ACC112 (cell line): ENCODE results near the gene PLXND1.

ENCODE experiments used
- H2AFZ ChIP-seq: fragments of 200-600 bp; sonication (generic); one replicate; pipeline ENCODE4 v1.6.0; 2017; ENCODE audit warnings: antibody characterized with exemption, low read length; ENCODE audit not compliant: unreplicated experiment
- H3K27ac ChIP-seq: fragments of 200-600 bp; sonication (generic); 2 replicates; pipeline ENCODE4 v1.5.1; 2014; ENCODE audit warnings: low read depth, mild to moderate bottlenecking, antibody characterized with exemption, low read length, moderate library complexity
- H3K27me3 ChIP-seq: fragments of 200-600 bp; sonication (generic); 2 replicates; pipeline ENCODE4 v1.6.1; 2014; ENCODE audit warnings: mild to moderate bottlenecking, antibody characterized with exemption, low read length, moderate library complexity, mixed read lengths; ENCODE audit not compliant: insufficient read depth
- H3K36me3 ChIP-seq: fragments of 200-600 bp; sonication (generic); 2 replicates; pipeline ENCODE4 v1.6.1; 2016; ENCODE audit warnings: mild to moderate bottlenecking, antibody characterized with exemption, low read length, moderate library complexity, mixed read lengths; ENCODE audit not compliant: insufficient read depth
- H3K4me1 ChIP-seq: fragments of 200-600 bp; sonication (generic); one replicate; pipeline ENCODE4 v1.6.1; 2016; ENCODE audit warnings: low read length, mixed read lengths; ENCODE audit not compliant: insufficient read depth, unreplicated experiment, control insufficient read depth
- H3K4me3 ChIP-seq: fragments of 200-600 bp; sonication (generic); 2 replicates; pipeline ENCODE4 v1.5.1; 2014; ENCODE audit warnings: mild to moderate bottlenecking, low read depth, low read length
- H3K79me2 ChIP-seq: fragments of 200-600 bp; sonication (generic); one replicate; pipeline ENCODE4 v1.6.0; 2016; ENCODE audit warnings: low read length; ENCODE audit not compliant: control insufficient read depth, unreplicated experiment, insufficient read depth

PLXND1 gene, protein sequence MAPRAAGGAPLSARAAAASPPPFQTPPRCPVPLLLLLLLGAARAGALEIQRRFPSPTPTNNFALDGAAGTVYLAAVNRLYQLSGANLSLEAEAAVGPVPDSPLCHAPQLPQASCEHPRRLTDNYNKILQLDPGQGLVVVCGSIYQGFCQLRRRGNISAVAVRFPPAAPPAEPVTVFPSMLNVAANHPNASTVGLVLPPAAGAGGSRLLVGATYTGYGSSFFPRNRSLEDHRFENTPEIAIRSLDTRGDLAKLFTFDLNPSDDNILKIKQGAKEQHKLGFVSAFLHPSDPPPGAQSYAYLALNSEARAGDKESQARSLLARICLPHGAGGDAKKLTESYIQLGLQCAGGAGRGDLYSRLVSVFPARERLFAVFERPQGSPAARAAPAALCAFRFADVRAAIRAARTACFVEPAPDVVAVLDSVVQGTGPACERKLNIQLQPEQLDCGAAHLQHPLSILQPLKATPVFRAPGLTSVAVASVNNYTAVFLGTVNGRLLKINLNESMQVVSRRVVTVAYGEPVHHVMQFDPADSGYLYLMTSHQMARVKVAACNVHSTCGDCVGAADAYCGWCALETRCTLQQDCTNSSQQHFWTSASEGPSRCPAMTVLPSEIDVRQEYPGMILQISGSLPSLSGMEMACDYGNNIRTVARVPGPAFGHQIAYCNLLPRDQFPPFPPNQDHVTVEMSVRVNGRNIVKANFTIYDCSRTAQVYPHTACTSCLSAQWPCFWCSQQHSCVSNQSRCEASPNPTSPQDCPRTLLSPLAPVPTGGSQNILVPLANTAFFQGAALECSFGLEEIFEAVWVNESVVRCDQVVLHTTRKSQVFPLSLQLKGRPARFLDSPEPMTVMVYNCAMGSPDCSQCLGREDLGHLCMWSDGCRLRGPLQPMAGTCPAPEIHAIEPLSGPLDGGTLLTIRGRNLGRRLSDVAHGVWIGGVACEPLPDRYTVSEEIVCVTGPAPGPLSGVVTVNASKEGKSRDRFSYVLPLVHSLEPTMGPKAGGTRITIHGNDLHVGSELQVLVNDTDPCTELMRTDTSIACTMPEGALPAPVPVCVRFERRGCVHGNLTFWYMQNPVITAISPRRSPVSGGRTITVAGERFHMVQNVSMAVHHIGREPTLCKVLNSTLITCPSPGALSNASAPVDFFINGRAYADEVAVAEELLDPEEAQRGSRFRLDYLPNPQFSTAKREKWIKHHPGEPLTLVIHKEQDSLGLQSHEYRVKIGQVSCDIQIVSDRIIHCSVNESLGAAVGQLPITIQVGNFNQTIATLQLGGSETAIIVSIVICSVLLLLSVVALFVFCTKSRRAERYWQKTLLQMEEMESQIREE (N-terminal part only)

DNA sequence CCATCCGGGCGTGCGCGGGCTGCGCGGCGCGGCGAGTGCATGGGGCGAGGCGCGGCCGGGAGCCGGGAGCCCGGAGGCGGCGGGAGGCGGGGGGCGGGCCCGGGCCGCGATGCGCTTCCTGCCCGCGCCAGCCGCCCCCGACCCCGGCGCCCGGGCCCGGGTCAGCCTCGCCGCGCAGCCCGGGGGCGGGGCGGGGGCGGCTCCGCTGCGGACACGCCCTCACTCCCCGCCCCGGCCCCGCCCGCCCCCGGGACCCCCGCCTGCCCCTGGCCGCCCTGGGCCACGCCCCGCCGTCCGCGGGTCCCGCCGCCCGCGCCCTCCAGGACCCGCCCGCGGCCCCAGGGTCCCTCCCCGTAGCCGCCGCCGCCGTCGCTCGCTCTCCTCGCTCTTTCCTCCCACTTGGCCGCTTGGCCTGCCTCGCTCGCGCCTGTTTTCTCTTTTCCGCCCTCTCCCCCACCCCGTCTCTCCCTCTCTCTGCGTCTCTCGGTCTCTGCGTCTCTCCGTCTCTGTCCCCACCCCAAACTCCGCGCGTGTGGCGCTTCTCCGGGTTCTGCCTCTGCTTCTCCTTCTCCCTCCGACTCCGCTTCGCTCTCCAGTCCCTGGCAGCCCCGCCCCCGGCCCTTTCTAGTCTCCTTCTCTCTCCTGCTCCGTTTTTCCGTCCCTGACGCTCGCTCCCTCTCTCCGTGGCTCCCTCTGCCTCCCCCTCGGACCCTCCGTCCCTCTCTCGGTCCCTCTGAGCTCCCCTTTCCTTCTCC lies at the start of gene PLXND1:
Gene PLXND1, minus strand, starts transcription at position 41 of the 755 bp plus-strand sequence. Its CDS starts 37 bp downstream, at position 4.
- H3K4me3 ChIP-seq = peak within 1 kb of the TSS; percentile 92
- H3K27ac ChIP-seq = peak within 1 kb of the TSS; percentile 68
- peaks cover 44% of the 10 kb centered on the region for H3K79me2 ChIP-seq
- peak within 1 kb of the TSS; percentile 24 for H2AFZ ChIP-seq
- no peaks in the 10 kb centered on the region for H3K27me3 ChIP-seq
- no peaks in the 10 kb centered on the region for H3K36me3 ChIP-seq
- H3K4me1 ChIP-seq = peaks cover 58% of the 10 kb centered on the region

DNA sequence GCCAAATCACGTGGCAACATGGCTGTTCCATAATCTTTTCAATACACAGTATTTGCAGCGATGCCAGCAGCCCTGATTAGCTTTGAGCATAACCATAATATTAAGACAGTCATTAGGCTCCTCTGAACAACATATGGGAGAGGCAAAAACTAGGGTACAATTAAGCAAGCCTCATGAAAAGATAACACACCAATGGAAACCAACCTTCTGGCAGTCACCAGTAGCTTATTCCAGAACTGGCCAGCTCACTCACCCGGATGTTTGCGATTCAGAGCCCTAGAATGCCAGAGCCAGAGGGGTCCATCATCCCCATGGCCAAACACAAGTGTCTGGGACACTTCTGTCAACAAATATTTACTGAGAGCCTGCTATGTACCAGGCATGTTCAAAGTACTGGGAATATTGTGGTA lies 48.8 kb upstream of the PLXND1 start:
- H3K27ac ChIP-seq = no peak overlapping the region
- H2AFZ ChIP-seq = no peak overlapping the region
- no peaks in the 10 kb centered on the region for H3K27me3 ChIP-seq
- H3K79me2 ChIP-seq = no peaks in the 10 kb centered on the region
- peaks cover 66% of the 10 kb centered on the region for H3K4me1 ChIP-seq
- H3K4me3 ChIP-seq = no peak overlapping the region
- H3K36me3 ChIP-seq = no peaks in the 10 kb centered on the region

DNA sequence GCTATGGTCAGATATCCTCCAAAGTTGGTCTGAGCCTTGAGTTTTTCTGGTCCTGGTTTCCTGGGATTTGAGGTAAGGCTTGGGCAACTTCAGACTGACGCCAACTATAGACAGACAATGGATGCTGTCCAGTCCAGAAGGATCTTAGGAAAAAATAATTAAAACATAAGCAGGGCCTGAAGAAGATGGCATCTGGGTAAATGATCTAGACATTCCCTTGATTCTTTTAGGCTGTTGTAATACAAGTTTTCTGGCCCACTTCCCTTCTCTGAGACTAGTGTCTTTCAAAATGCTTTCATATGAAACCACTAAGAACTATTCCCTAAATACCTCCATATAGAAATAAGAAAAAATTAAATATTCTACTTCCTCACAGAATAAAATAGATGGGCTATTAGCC lies 47.7 kb upstream of the PLXND1 start:
- no peaks in the 10 kb centered on the region for H3K79me2 ChIP-seq
- H3K27ac ChIP-seq = no peak overlapping the region
- peaks cover 74% of the 10 kb centered on the region for H3K4me1 ChIP-seq

DNA sequence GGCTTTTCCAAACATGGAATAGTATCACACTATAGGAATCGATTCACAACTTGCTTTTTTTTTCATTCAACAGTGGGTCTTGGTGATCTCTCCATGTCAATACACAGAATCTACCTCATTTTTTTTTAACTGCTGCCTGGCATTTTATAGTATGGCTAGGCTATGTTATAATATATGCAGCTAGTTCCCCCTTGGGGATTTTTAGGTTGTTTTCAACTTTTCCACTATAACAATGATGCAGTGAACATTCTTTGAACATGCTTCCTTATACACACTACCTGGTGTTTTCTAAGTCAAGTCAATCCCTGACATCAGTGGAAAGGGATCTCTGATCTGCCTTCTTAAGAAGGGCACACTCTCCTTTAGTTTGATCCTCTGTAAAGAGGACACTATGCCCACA lies 46.5 kb upstream of the PLXND1 start:
- H3K4me1 ChIP-seq = peaks cover 65% of the 10 kb centered on the region
- no peaks in the 10 kb centered on the region for H3K27me3 ChIP-seq
- H3K27ac ChIP-seq = no peak overlapping the region
- H3K79me2 ChIP-seq = no peaks in the 10 kb centered on the region
- no peak overlapping the region for H2AFZ ChIP-seq
- H3K36me3 ChIP-seq = no peaks in the 10 kb centered on the region
- H3K4me3 ChIP-seq = no peak overlapping the region

More for the DNA sequence above, 47.7 kb upstream of the PLXND1 start:
- H3K36me3 ChIP-seq = no peaks in the 10 kb centered on the region
- H3K27me3 ChIP-seq = no peaks in the 10 kb centered on the region
- H3K4me3 ChIP-seq = no peak overlapping the region
- no peak overlapping the region for H2AFZ ChIP-seq

DNA sequence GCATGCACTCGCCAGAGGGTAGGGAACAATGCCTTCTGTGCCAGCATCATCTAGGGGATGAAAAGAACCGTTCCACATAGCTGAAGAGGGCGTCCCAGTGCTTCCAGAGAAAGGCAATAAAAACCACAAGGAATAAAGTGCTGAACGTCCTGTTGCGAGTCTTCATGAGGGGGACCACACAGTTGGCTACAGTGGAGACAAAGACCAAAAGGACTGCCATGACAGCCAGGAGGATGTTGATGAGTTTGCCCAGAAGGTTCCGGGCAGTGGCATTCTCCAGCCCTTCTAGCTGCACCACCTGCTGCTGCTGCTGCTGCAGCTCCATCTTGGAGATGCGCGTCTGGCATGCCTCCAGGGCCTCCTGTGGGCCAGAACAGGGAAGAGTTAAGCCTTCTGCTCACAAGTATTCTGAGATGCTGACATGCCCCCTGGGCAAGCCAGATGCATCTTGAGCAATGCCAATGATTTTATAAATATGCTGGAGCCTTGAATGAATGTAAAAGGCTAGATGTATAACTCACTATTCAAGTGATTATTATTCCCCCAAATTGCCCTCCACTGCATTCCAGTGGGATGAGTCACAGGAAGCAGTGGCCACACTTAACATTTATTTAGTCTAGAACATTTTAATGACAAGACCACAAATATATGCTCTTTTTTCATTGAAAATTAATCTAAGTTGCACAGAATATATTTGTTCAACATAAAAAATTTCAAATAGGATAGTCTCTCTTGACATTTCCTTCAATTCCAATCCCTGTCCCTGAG lies 45.1 kb upstream of the PLXND1 start:
- H2AFZ ChIP-seq = no peak overlapping the region
- H3K27ac ChIP-seq = peak overlapping the region; percentile 34
- H3K4me3 ChIP-seq = 0 out of 2 replicates have a peak overlapping the region, but pooled peaks have one; percentile 17
- H3K27me3 ChIP-seq = no peaks in the 10 kb centered on the region
- H3K79me2 ChIP-seq = no peaks in the 10 kb centered on the region
- peaks cover 51% of the 10 kb centered on the region for H3K4me1 ChIP-seq
- no peaks in the 10 kb centered on the region for H3K36me3 ChIP-seq

DNA sequence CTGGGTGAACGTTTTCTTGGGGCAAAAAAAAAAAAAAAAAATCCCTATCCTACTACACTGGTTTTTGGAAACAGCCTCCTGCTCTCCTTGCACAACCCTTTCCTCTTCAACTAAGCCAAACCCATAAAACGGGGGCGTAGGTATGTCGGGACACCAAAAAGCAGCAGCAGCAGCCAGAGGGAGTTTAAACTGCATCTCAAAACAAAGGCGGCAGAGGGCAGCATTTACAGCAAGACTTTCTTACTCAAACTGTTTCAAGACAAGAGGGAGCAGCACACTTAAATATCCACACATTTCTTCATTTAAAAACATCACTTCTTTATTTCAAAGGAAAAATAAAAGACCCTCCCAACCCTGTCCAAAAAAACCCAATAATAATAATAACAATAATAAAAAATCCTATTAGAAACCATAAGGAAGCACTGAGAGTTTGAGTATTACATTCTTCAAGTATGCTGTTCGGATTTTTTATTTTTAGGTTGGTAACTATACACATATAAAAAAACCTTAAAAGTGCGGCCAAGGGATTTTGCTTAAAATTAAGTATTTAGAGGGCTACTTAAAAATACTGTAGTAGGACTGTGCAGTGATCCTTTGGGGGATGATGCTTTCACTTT lies 43.9 kb upstream of the PLXND1 start:
- no peaks in the 10 kb centered on the region for H3K36me3 ChIP-seq
- H3K79me2 ChIP-seq = no peaks in the 10 kb centered on the region
- no peak overlapping the region for H3K4me3 ChIP-seq
- H3K4me1 ChIP-seq = peaks cover 42% of the 10 kb centered on the region
- no peaks in the 10 kb centered on the region for H3K27me3 ChIP-seq
- no peak overlapping the region for H3K27ac ChIP-seq
- H2AFZ ChIP-seq = no peak overlapping the region

DNA sequence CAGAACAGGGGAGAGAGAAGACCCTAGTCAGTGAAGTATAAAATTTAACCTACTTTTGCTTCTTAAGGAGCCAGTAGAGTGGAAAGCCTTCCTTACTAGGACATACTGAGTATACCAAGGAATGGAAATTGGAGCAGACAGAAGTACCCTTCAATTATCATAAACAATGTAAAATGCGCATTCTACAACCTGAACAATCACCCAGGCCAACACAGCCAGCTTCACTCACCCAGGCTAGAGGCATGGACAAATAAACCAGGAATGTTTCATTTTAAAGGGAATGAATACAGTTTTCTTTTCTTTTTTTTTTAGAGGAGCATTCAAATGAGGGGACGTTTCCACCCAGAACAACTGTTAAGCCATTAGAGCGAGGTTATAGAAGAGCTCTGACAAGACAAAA lies 41.9 kb upstream of the PLXND1 start:
- Histone ChIP-seq H3K27ac (no peak overlapping the region), H3K27me3 (no peaks in the 10 kb centered on the region), H3K4me3 (no peak overlapping the region), H3K79me2 (no peaks in the 10 kb centered on the region), H3K36me3 (no peaks in the 10 kb centered on the region), H2AFZ (no peak overlapping the region), H3K4me1 (peaks cover 34% of the 10 kb centered on the region)

DNA sequence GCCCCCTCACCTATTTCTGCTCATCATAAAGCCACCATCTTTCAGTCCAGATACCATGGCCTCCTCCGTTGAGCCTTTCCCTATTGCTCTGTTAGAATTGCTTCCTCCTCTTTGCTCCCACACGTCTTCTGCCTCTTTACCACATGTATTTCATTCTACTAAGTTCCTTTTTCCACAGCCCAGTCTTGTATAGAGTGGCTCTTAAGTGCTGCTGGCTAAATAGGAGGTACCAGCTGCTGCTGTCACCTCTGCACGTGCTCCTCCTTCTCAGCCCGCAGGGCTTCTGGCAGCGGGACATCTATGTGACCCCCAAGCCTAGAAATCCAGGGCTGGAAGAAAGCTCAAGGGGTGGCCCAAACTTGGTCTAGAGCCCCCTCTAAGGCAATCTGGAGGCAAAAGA lies 38.8 kb upstream of the PLXND1 start:
- no peak overlapping the region for H2AFZ ChIP-seq
- H3K79me2 ChIP-seq = no peaks in the 10 kb centered on the region
- H3K36me3 ChIP-seq = no peaks in the 10 kb centered on the region
- H3K4me3 ChIP-seq = no peak overlapping the region
- peaks cover 8% of the 10 kb centered on the region for H3K4me1 ChIP-seq
- H3K27ac ChIP-seq = no peak overlapping the region
- no peaks in the 10 kb centered on the region for H3K27me3 ChIP-seq

DNA sequence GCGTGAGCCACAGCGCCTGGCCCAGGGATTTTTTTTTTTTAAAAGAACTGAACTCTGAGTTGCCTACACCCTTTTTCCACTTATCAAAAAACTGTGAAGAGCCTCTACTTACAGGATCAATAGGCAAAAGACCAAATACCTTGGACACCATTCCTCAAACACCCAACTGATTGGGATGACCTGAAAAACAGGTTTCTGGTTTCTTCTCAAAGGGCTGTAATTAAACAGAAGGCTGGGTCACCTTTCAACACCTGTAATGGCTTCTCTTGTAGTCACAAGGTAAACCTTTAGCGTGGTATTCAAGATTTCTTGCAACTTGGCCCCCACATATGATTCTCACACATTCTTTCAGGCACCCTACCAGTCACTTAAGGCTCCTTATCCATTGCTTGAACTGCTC lies 38.4 kb upstream of the PLXND1 start:
- no peaks in the 10 kb centered on the region for H3K36me3 ChIP-seq
- H3K27ac ChIP-seq = no peak overlapping the region
- H3K27me3 ChIP-seq = no peaks in the 10 kb centered on the region
- H3K4me1 ChIP-seq = peaks cover 4% of the 10 kb centered on the region
- H3K4me3 ChIP-seq = no peak overlapping the region
- no peak overlapping the region for H2AFZ ChIP-seq
- no peaks in the 10 kb centered on the region for H3K79me2 ChIP-seq
